KMS-11 (cell line): ENCODE measurements around the gene POU2AF3.

Experiments
- H2AFZ ChIP-seq: fragments of 200-600 bp; sonication (generic); 2 replicates; pipeline ENCODE4 v1.6.1; 2016; ENCODE audit warnings: antibody characterized with exemption, mixed run types, low read depth
- H3K27ac ChIP-seq: fragments of 200-600 bp; sonication (generic); 2 replicates; pipeline ENCODE4 v1.6.1; 2016; ENCODE audit warnings: mild to moderate bottlenecking, mixed run types
- H3K27me3 ChIP-seq: fragments of 200-600 bp; sonication (generic); 2 replicates; pipeline ENCODE4 v1.6.1; 2017; ENCODE audit warnings: mild to moderate bottlenecking, low read depth, mixed run types, moderate library complexity; ENCODE audit not compliant: insufficient read depth
- H3K36me3 ChIP-seq: fragments of 200-600 bp; sonication (generic); 2 replicates; pipeline ENCODE4 v1.6.1; 2017; ENCODE audit warnings: mild to moderate bottlenecking, mixed run types; ENCODE audit not compliant: insufficient read depth
- H3K4me1 ChIP-seq: fragments of 200-600 bp; sonication (generic); 2 replicates; pipeline ENCODE4 v1.6.1; 2016; ENCODE audit warnings: mild to moderate bottlenecking, low read depth, mixed run types; ENCODE audit not compliant: poor library complexity, severe bottlenecking
- H3K4me2 ChIP-seq: fragments of 200-600 bp; sonication (generic); 2 replicates; pipeline ENCODE4 v1.7.0; 2016; ENCODE audit warnings: mild to moderate bottlenecking, mixed run types
- H3K4me3 ChIP-seq: fragments of 200-600 bp; sonication (generic); IDR thresholded peaks from 2 replicates; pipeline ENCODE4 v1.6.1; 2017; ENCODE audit warnings: low read depth, low read length, mixed read lengths; ENCODE audit not compliant: insufficient read depth
- H3K79me2 ChIP-seq: fragments of 200-600 bp; sonication (generic); 2 replicates; pipeline ENCODE4 v1.6.1; 2016; ENCODE audit warnings: low read depth, mixed run types; ENCODE audit not compliant: insufficient read depth
- H3K9ac ChIP-seq: fragments of 200-600 bp; sonication (generic); 2 replicates; pipeline ENCODE4 v1.6.1; 2016; ENCODE audit warnings: mild to moderate bottlenecking, mixed run types
- H4K20me1 ChIP-seq: fragments of 200-600 bp; sonication (generic); 2 replicates; pipeline ENCODE4 v1.6.1; 2016; ENCODE audit warnings: mild to moderate bottlenecking, mixed run types; ENCODE audit not compliant: insufficient read depth
- TF ChIP-seq, protein P1 (sequence below): fragments of 200-600 bp; sonication (generic); conservative IDR thresholded peaks from 2 replicates; pipeline ENCODE4 v1.6.1; 2017; ENCODE audit warnings: low read depth, mild to moderate bottlenecking, antibody characterized with exemption, low read length, moderate library complexity, mixed read lengths

POU2AF3 gene

DNA sequence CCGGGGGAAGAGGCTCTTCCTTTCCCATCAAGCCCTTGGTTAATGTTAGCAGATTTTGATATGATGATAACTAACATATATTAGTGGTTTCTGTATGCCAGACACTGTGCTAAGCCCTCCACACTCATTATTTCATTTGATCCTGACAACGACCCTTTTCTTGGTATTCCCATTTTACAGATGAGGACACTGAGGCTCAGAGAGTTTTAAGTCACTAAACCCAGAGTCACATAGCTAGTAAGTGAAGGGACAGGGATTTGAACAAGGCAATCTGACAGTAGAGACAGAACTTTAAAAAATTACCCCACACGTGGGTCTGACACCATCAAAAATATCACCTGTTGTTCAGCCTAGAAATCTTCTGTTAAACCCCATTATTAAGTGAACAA is 58.3 kb downstream of the POU2AF3 start:
- Histone ChIP-seq H3K79me2 (peaks cover 8% of the 10 kb centered on the region; the same call in 1 of the 2 replicates), H3K9ac (no peak overlapping the region), H3K36me3 (no peaks in the 10 kb centered on the region), H3K4me3 (no peak overlapping the region), H3K4me1 (peaks cover 28% of the 10 kb centered on the region), H3K27ac (no peak overlapping the region), H3K4me2 (no peak overlapping the region), H2AFZ (no peak overlapping the region), H3K27me3 (no peaks in the 10 kb centered on the region), H4K20me1 (no peaks in the 10 kb centered on the region)
- TF ChIP-seq, protein P1, sequence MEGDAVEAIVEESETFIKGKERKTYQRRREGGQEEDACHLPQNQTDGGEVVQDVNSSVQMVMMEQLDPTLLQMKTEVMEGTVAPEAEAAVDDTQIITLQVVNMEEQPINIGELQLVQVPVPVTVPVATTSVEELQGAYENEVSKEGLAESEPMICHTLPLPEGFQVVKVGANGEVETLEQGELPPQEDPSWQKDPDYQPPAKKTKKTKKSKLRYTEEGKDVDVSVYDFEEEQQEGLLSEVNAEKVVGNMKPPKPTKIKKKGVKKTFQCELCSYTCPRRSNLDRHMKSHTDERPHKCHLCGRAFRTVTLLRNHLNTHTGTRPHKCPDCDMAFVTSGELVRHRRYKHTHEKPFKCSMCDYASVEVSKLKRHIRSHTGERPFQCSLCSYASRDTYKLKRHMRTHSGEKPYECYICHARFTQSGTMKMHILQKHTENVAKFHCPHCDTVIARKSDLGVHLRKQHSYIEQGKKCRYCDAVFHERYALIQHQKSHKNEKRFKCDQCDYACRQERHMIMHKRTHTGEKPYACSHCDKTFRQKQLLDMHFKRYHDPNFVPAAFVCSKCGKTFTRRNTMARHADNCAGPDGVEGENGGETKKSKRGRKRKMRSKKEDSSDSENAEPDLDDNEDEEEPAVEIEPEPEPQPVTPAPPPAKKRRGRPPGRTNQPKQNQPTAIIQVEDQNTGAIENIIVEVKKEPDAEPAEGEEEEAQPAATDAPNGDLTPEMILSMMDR, result no peak

DNA sequence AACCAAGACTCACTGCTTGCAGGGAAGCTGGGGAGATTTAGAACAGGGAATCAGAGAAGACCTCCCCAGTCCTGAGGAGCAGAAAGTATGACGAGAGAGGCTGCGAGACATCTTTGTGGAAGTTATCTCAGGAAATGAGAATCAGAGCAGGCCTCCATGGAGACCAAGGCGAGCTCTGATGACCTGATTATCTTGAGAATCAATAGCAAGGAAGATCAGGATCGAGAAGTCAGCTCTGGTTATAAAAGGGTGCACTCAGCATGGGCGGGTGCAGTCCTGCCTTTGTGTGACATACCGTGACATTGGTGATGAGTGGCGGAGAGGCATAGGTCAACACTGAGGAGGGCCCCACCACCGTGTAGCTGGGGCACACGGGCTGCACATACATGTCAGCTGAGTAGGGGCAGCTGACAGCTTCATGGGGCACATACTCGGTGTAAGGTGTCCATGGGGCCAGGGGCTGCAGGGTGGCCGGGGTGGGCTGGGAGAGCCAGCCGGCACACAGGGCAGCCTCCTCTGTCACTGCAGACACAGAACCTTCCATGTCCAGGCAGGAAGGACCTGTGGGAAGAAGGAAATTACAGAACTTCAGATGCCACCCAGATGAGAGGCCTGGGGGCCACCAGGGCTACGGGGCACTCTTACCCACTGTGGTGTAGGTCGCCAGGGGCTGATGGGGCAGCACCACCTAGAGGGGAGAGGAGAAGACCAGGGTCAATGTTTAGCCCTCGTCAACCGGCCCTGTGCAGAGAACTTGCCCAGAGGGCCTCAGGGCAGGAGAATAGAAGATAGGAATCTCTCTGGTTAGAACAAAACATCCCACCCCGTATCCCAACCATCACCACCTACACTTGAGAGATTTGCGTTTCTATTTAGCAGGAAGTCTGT is 59.0 kb downstream of the POU2AF3 start:
- no peak overlapping the region for H3K4me3 ChIP-seq
- peaks cover 14% of the 10 kb centered on the region; the same call in 1 of the 2 replicates for H3K79me2 ChIP-seq
- no peaks in the 10 kb centered on the region for H3K27me3 ChIP-seq
- H2AFZ ChIP-seq, result no peak overlapping the region
- peaks cover 35% of the 10 kb centered on the region for H3K4me1 ChIP-seq
- TF ChIP-seq, protein P1, result no peak
- H3K9ac ChIP-seq, result no peak overlapping the region
- H3K4me2 ChIP-seq, result no peak overlapping the region
- no peak overlapping the region for H3K27ac ChIP-seq
- H3K36me3 ChIP-seq, result no peaks in the 10 kb centered on the region
- H4K20me1 ChIP-seq, result no peaks in the 10 kb centered on the region
